ENCODE results near the gene NMD3. TPM values are rescaled to one million over a fixed set of nuclear protein-coding genes. Genes with fewer than 3 reads are reported as not detected.

The NMD3 gene
- total and polyA plus RNA-seq, 2 of the 13 experiments (the other 11 are each of a cell fraction or from before 2014, with no cell fraction given) = 44.2 to 55.2 TPM

- TF ChIP-seq SMYD3 (CRISPR knock-in tag; IDR thresholded peaks at IDR 0.05) (peak; percentile 49; the same call in 1 of the 2 replicates), PPARG (CRISPR knock-in tag; conservative IDR thresholded peaks at IDR 0.05) (no peak), CBX2 (IDR thresholded peaks at IDR 0.05; ENCODE audit: low read depth, low read length) (no peak), CBX2 (CRISPR knock-in tag; IDR thresholded peaks at IDR 0.05; ENCODE audit: low read depth) (no peak), IKZF4 (CRISPR knock-in tag; IDR thresholded peaks at IDR 0.05; ENCODE audit: borderline replicate concordance, low read depth, not compliant biosample characterization) (peak; percentile 80), ZNF713 (CRISPR knock-in tag; IDR thresholded peaks at IDR 0.05) (0 out of 2 replicates have a peak, but pooled peaks have one; percentile 65), SP4 (CRISPR knock-in tag; IDR thresholded peaks at IDR 0.05) (peak; percentile 70), E2F2 (CRISPR knock-in tag; IDR thresholded peaks at IDR 0.05; ENCODE audit: borderline replicate concordance) (no peak), ZFAT (CRISPR knock-in tag; conservative IDR thresholded peaks at IDR 0.05) (no peak), ZNF235 (CRISPR knock-in tag; IDR thresholded peaks at IDR 0.05; ENCODE audit: borderline replicate concordance) (peak; percentile 66; the same call in 1 of the 2 replicates), KLF11 (CRISPR knock-in tag; IDR thresholded peaks at IDR 0.05) (peak; percentile 38; the same call in 1 of the 2 replicates), BATF2 (CRISPR knock-in tag; IDR thresholded peaks at IDR 0.05) (no peak), ZFP1 (CRISPR knock-in tag; IDR thresholded peaks at IDR 0.05) (no peak), ZNF674 (CRISPR knock-in tag; IDR thresholded peaks at IDR 0.05; ENCODE audit: low read depth) (no peak), ZNF775 (CRISPR knock-in tag; IDR thresholded peaks at IDR 0.05; ENCODE audit: borderline replicate concordance) (peak; percentile 70; the same call in 1 of the 2 replicates), NBN (conservative IDR thresholded peaks at IDR 0.05) (no peak), ELF1 (CRISPR knock-in tag; IDR thresholded peaks at IDR 0.05) (peak; percentile 65), THYN1 (CRISPR knock-in tag; IDR thresholded peaks at IDR 0.05; ENCODE audit: borderline replicate concordance, low read depth) (0 out of 2 replicates have a peak, but pooled peaks have one; percentile 33), ZBTB7B (CRISPR knock-in tag; IDR thresholded peaks at IDR 0.05) (no peak), ZNF891 (CRISPR knock-in tag; IDR thresholded peaks at IDR 0.05) (peak; percentile 45), IRX3 (CRISPR knock-in tag; IDR thresholded peaks at IDR 0.05; ENCODE audit: borderline replicate concordance, low read depth) (0 out of 2 replicates have a peak, but pooled peaks have one; percentile 41), ZNF232 (CRISPR knock-in tag; IDR thresholded peaks at IDR 0.05; ENCODE audit: borderline replicate concordance) (0 out of 2 replicates have a peak, but pooled peaks have one; percentile 26), MXD3 (CRISPR knock-in tag; IDR thresholded peaks at IDR 0.05) (0 out of 2 replicates have a peak, but pooled peaks have one; percentile 18), STAT5B (CRISPR knock-in tag; IDR thresholded peaks at IDR 0.05) (no peak), ZNF350 (CRISPR knock-in tag; IDR thresholded peaks at IDR 0.05; ENCODE audit: borderline replicate concordance, low read depth) (peak; percentile 70), FOXM1 (CRISPR knock-in tag; IDR thresholded peaks at IDR 0.05) (no peak), ZMAT3 (CRISPR knock-in tag; conservative IDR thresholded peaks at IDR 0.05) (0 out of 2 replicates have a peak, but pooled peaks have one; percentile 38)
- TF ChIP-seq, protein P1, sequence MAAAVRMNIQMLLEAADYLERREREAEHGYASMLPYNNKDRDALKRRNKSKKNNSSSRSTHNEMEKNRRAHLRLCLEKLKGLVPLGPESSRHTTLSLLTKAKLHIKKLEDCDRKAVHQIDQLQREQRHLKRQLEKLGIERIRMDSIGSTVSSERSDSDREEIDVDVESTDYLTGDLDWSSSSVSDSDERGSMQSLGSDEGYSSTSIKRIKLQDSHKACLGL (CRISPR knock-in tag; IDR thresholded peaks at IDR 0.05) = peak; percentile 65; the same call in 1 of the 2 replicates
Observed at GRCh38 chr3:161220850-161221753, at the start of gene NMD3 (continued).
